Activated CD8-positive, alpha-beta memory T cell treated with anti-CD3 and anti-CD28 coated beads for 4 hours (primary cell): ENCODE measurements around the gene SSH2.

Experiments used
- DNase-seq, 2 donors: peaks; one replicate each; pipeline ENCODE4 v3.0.0-alpha.2; 2020; ENCODE audit warnings: low read depth in 2 of 2

SSH2 gene

GRCh38 chr17:29590411-29591145 lies 339.4 kb downstream of the SSH2 start:
- no peak for DNase-seq

GRCh38 chr17:29589524-29590410 lies 340.3 kb downstream of the SSH2 start, which contains the start of gene GIT1:
GIT1 (minus strand) TSS chr17:29589648; CDS start chr17:29589378, 270 bp downstream.
- peak; percentile 69 to 75 for DNase-seq

- peak; percentile 61 to 65 for DNase-seq
Measured at GRCh38 chr17:29588562-29589411, 341.2 kb downstream of the SSH2 start.

GRCh38 chr17:29588017-29588561 lies 341.9 kb downstream of the SSH2 start:
- DNase-seq: no peak

DNA sequence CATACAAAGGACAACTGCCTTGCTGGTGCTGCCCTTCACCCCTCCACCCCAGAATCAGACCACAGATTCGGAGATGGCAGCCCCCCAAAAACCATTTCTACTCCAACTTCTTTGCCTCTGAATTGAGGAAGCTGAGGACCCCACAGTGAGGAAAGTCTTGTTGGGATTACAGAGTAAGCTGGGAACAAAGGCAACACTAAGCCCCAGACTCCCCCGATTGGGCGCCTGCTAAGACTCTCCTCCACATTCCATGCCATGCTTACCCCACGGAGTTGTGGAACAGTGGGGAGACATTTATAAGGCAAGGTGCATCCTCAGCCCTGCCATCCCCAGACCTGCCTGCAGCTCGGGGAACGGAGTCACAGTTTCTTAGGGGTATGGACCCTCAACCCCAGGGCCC lies 342.4 kb downstream of the SSH2 start:
- no peak for DNase-seq

DNA sequence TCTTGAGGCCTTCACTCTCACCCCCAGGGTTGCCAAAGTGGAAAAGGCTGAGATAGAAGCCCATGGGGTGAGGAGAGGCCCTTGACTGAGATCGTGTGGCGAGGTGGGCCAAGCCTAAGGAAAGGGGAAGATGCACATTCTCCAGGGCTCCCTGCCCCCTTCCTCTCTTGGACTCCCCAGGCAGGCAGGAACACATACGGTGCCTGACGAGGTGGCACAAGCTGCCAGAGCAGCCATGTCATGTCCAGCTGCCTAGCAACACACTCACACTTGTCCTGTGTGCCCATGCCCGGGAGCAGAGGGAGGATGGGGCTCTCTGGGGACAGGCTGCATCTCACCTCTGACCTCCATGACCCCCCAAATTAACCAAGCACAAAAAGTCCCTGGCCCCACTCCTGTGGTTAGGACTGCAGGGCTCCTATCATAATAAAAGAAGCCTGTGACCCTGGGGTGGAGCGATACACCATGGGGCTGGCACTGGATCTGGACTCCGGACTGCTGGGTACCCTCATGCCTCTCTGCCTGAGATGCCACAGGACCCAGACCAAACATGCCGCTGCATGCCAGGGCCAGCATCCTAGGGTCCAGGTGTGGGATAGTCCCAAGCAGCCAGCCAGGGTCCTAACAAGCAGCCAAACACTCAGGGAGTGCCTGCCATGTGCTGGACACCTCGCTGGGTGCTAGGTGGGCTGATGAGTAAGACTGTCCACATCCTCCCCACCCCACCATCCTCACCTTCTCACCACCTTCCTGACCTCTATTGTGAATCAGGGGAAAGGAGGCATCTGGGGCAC lies 343.2 kb downstream of the SSH2 start:
- DNase-seq: no peak

DNA sequence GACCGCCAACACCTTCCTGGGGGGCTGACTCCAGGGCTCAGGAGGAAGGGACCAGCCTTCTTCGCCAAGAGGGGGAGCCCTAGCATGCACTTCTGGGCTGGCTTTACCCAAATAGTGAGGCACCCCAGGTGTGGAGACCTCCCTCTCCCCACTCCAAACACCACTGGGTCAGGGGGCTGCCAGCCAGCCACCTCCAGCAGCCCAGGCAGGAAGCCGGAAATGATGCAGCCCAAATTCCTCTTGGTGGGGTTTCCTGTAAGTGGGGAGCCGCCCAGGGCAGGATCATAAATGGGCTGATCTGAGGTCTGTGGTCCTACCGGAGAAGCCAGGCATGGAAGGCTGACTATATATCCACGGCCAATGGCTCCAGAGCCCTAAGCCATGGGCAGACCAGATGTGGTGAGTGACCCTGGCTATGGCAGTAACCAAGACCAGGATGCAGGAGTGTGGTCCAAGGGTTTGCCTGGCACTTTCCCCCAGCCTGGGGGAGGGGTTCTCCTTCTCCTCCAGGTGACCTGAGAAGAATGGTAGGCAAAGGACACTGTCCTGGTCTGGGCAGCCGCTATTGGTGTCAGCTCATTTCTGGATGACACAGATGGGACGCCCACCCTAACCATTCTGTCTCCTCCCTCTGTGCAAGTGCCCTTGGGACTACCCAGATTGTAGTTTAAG lies 344.8 kb downstream of the SSH2 start:
- no peak for DNase-seq

GRCh38 chr17:29584452-29585079 lies 345.5 kb downstream of the SSH2 start:
- no peak for DNase-seq

DNA sequence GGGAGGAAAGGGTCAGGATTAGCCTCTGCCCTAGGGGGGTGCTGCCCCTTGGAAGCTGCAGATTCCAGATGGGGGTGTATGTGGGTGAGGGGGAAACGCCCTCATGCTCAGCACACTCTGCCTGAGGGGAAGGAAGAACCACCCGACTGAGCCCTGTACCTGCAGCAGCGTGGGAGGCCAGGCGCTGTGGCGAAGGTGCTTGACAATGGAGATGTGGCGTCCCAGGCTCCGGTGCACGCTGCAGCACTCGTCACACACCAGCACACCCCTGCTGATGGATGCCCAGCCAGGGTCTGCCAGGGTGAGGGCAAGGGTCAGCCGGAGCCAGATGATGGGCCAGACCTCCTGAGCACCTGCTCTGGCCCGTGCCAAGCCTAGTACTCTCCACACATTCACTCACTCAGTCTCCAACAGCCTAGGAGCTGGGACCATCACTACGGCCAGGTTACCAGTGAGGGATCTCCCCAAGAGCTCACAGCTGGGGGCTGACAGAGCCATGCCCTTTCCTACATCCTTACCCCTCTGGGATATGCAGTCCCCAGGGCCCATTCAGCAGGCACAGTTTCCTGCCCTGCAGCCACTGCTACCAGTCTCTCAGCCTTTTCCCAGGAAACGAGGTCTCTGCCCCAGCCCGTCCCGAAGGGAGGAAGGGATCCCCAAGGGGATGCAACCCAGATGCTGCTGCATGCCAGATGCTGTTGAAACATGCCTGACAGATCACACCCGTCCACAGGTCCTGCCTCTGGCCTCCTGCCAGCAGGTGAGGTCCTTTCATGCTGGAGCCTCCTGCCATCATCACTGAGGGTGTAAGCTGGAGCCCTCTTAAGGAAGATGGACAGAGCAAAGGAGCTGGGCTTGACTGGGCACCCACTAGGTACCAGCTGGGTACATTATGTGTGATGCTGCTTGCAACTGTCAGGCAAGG lies 346.4 kb downstream of the SSH2 start:
- no peak for DNase-seq

DNA sequence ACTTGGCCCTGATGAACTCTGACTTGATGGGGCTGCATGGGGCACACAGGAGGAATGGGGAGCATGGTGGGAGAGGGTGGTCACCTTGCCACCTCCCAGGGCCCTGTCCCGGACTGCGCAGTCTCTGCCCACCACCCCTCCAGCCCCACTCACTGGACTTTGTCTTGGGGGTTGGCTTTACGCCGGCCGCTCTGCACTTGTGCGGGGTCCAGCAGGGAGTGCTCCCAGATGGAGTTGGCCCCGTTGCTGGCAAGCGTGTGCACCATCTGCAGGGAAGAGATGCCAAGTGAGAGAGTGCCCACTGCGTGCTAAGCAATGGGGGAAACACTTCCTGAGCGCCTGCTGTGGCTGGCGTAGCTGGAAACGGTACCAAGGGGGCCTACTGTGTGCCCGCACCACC lies 347.3 kb downstream of the SSH2 start:
- DNase-seq: no peak

DNA sequence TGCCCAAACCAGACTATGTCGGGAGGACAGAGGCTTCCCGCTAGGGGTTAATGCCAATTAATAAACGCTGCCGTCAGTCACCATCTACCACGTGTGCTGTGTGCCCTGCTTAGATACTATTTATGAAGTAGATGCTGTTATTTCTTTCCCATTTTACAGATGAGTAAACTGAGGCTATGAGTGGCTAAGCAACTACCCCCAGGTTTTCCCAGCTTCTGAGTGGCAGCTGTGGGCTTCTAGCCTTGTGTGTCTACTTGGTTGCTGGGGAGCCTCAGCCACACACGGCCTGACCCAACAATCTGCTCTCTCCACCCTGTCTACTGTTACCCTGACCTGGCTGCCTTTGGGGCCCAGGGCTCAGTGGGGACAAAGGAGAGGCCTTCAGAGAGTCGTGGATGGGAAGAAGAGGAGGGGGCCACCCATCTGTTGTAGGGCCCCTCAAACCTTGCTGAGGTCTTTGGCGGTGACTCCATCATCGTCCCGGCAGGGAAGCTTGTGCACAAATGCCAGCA lies 347.7 kb downstream of the SSH2 start:
- DNase-seq: no peak

- DNase-seq: no peak
Measured at GRCh38 chr17:29581583-29582253, 348.3 kb downstream of the SSH2 start.

- DNase-seq: peak; percentile 80 to 81
Measured at GRCh38 chr17:29579866-29580771, 349.9 kb downstream of the SSH2 start.

GRCh38 chr17:29578626-29579485 lies 351.2 kb downstream of the SSH2 start:
- no peak for DNase-seq

DNA sequence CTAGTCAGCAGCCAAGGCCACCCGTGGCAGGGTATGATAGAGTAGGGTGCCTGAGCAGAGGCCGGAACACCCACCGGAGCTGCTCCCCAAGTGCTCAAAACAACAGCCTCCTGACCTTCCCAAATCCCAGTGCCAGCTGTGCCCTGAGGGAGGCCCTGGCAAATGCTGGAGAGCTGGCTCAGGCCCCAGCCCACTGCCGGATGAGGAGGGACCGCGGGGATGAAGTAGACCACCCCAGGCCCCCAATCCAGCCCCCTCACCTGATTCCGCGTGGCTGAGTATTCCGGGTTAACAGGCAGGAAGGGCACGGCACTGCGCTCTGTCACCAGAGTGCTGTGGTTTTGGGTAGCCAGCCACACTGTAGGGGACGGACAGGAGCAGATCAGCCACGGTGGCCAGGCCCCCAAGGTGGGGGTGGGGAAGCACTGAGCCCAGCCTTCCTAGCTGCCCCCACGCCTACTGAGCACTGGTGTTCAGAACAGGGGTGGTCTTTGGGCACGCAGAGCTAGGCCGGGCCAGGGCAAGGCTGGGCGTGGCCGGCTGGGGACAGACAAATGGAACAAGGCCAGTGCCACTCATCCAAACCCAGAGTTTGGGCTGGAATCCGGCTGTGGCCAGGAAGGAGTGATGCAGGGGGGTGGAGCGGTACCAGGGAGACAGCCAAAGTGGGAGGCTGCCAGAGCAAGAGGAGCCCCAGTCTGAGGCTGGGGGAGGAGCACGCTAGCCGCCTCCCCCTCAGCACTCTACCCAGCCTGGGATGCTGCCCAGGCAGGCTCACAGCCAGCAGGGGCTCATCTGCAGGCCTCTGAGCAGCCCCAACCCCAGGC lies 352.4 kb downstream of the SSH2 start:
- DNase-seq: no peak
